ENCODE measurements around the gene MYH6.
"Not testable (repeated sequence)": the region's sequence is repeated elsewhere in the genome, so short reads cannot be mapped to it uniquely, and the experiment has no call there.

The MYH6 gene

GRCh38 chr14:23386999-23387398 lies 21.1 kb downstream of the MYH6 start:
- H4K8ac ChIP-seq (ENCODE audit: low read length): no peak overlapping the region
- H2BK5ac ChIP-seq (ENCODE audit: low read depth, low read length, poor library complexity, severe bottlenecking): no peak overlapping the region
- no peak overlapping the region for H3K27ac ChIP-seq (ENCODE audit: low read length, poor library complexity, severe bottlenecking)
- H3K9me3 ChIP-seq (ENCODE audit: control insufficient read depth, low read length): no peaks in the 10 kb centered on the region
- H3K4ac ChIP-seq (ENCODE audit: low read depth in 1 of 2, low read length in 2 of 2): no peak overlapping the region
- no peaks in the 10 kb centered on the region for H3K36me3 ChIP-seq (ENCODE audit: control insufficient read depth in 1 of 2, insufficient read depth in 2 of 2, low read depth in 1 of 2, low read length in 2 of 2)
- H2BK120ac ChIP-seq (ENCODE audit: low read depth, low read length): no peak overlapping the region
- no peak overlapping the region for H3K23ac ChIP-seq (ENCODE audit: low read length in 2 of 2)
- H2BK12ac ChIP-seq (ENCODE audit: low read length in 2 of 2): no peak overlapping the region
- H4K91ac ChIP-seq (ENCODE audit: low read length): no peak overlapping the region
- H3K4me3 ChIP-seq (ENCODE audit: insufficient read depth in 1 of 2, low read depth in 1 of 2, low read length in 2 of 2): no peak overlapping the region
- no peak overlapping the region for H3K9ac ChIP-seq (ENCODE audit: low read length)
- H2AFZ ChIP-seq (ENCODE audit: low read depth, low read length): no peak overlapping the region
- WGBS: 90% methylated on average over 1 of the region's 1 CpG
- H3K4me1 ChIP-seq (ENCODE audit: control insufficient read depth, insufficient read depth, low read depth, low read length): no peaks in the 10 kb centered on the region
- DNase-seq: no peak
- H3K14ac ChIP-seq (ENCODE audit: low read length in 2 of 2): no peak overlapping the region
- no peaks in the 10 kb centered on the region for H3K79me1 ChIP-seq (replicated peaks; ENCODE audit: low read length, poor library complexity, severe bottlenecking)
- no peak overlapping the region for H3K18ac ChIP-seq (ENCODE audit: low read depth in 1 of 2, low read length in 2 of 2)
- no peak overlapping the region for H2AK5ac ChIP-seq (ENCODE audit: low read length, severe bottlenecking)
- peaks cover 52 to 78% of the 10 kb centered on the region in 2 experiments for H3K27me3 ChIP-seq (ENCODE audit: control insufficient read depth in 1 of 2, insufficient read depth in 1 of 2, low read length in 2 of 2)
- H2BK15ac ChIP-seq (ENCODE audit: low read depth, poor library complexity, severe bottlenecking): no peak overlapping the region
- H3K4me2 ChIP-seq (ENCODE audit: low read length, poor library complexity, severe bottlenecking): no peak overlapping the region

- not testable (repeated sequence) for H3K36me3 ChIP-seq (ENCODE audit: control insufficient read depth in 1 of 2, insufficient read depth in 2 of 2, low read depth in 1 of 2, low read length in 2 of 2); H3K4me3 ChIP-seq (ENCODE audit: insufficient read depth in 1 of 2, low read depth in 1 of 2, low read length in 2 of 2)
- WGBS: 87% methylated on average over 16 of the region's 17 CpGs
Observed at GRCh38 chr14:23386266-23386657, 21.8 kb downstream of the MYH6 start.

GRCh38 chr14:23385642-23386265 lies 22.3 kb downstream of the MYH6 start:
- H3K18ac ChIP-seq (ENCODE audit: low read depth in 1 of 2, low read length in 2 of 2): no peak overlapping the region
- H3K9me3 ChIP-seq (ENCODE audit: control insufficient read depth, low read length): no peaks in the 10 kb centered on the region
- no peak overlapping the region for H3K4me2 ChIP-seq (ENCODE audit: low read length, poor library complexity, severe bottlenecking)
- 85% methylated on average over 18 of the region's 18 CpGs for WGBS
- no peak overlapping the region for H3K4ac ChIP-seq (ENCODE audit: low read depth in 1 of 2, low read length in 2 of 2)
- H3K27me3 ChIP-seq (ENCODE audit: control insufficient read depth in 1 of 2, insufficient read depth in 1 of 2, low read length in 2 of 2): peaks cover 56 to 78% of the 10 kb centered on the region in 2 experiments
- H3K14ac ChIP-seq (ENCODE audit: low read length in 2 of 2): no peak overlapping the region
- no peak for DNase-seq
- no peaks in the 10 kb centered on the region for H3K36me3 ChIP-seq (ENCODE audit: control insufficient read depth in 1 of 2, insufficient read depth in 2 of 2, low read depth in 1 of 2, low read length in 2 of 2)
- no peak overlapping the region for H2AFZ ChIP-seq (ENCODE audit: low read depth, low read length)
- H3K4me3 ChIP-seq (ENCODE audit: insufficient read depth in 1 of 2, low read depth in 1 of 2, low read length in 2 of 2): no peak overlapping the region
- H2BK15ac ChIP-seq (ENCODE audit: low read depth, poor library complexity, severe bottlenecking): no peak overlapping the region
- no peak overlapping the region for H2BK12ac ChIP-seq (ENCODE audit: low read length in 2 of 2)
- H4K8ac ChIP-seq (ENCODE audit: low read length): no peak overlapping the region
- H3K4me1 ChIP-seq (ENCODE audit: control insufficient read depth, insufficient read depth, low read depth, low read length): no peaks in the 10 kb centered on the region
- H3K23ac ChIP-seq (ENCODE audit: low read length in 2 of 2): no peak overlapping the region
- no peak overlapping the region for H3K9ac ChIP-seq (ENCODE audit: low read length)
- no peaks in the 10 kb centered on the region for H3K79me1 ChIP-seq (replicated peaks; ENCODE audit: low read length, poor library complexity, severe bottlenecking)
- no peak overlapping the region for H2BK120ac ChIP-seq (ENCODE audit: low read depth, low read length)
- no peak overlapping the region for H2AK5ac ChIP-seq (ENCODE audit: low read length, severe bottlenecking)
- no peak overlapping the region for H2BK5ac ChIP-seq (ENCODE audit: low read depth, low read length, poor library complexity, severe bottlenecking)
- no peak overlapping the region for H3K27ac ChIP-seq (ENCODE audit: low read length, poor library complexity, severe bottlenecking)
- no peak overlapping the region for H4K91ac ChIP-seq (ENCODE audit: low read length)

More at GRCh38 chr14:23386266-23386657, 21.8 kb downstream of the MYH6 start:
- not testable (repeated sequence) for H3K9ac ChIP-seq (ENCODE audit: low read length); H3K9me3 ChIP-seq (ENCODE audit: control insufficient read depth, low read length); H2AFZ ChIP-seq (ENCODE audit: low read depth, low read length); H3K14ac ChIP-seq (ENCODE audit: low read length in 2 of 2); H3K79me1 ChIP-seq (replicated peaks; ENCODE audit: low read length, poor library complexity, severe bottlenecking); H3K27ac ChIP-seq (ENCODE audit: low read length, poor library complexity, severe bottlenecking); H3K18ac ChIP-seq (ENCODE audit: low read depth in 1 of 2, low read length in 2 of 2); H4K8ac ChIP-seq (ENCODE audit: low read length); H2AK5ac ChIP-seq (ENCODE audit: low read length, severe bottlenecking); H2BK12ac ChIP-seq (ENCODE audit: low read length in 2 of 2); H2BK15ac ChIP-seq (ENCODE audit: low read depth, poor library complexity, severe bottlenecking); H2BK120ac ChIP-seq (ENCODE audit: low read depth, low read length); DNase-seq; H3K4me2 ChIP-seq (ENCODE audit: low read length, poor library complexity, severe bottlenecking); H3K4ac ChIP-seq (ENCODE audit: low read depth in 1 of 2, low read length in 2 of 2); H3K4me1 ChIP-seq (ENCODE audit: control insufficient read depth, insufficient read depth, low read depth, low read length); H2BK5ac ChIP-seq (ENCODE audit: low read depth, low read length, poor library complexity, severe bottlenecking); H4K91ac ChIP-seq (ENCODE audit: low read length); H3K23ac ChIP-seq (ENCODE audit: low read length in 2 of 2)
- H3K27me3 ChIP-seq (ENCODE audit: control insufficient read depth in 1 of 2, insufficient read depth in 1 of 2, low read length in 2 of 2): peaks cover 56 to 78% of the 10 kb centered on the region in 2 experiments

- Histone ChIP-seq H3K18ac (ENCODE audit: low read depth in 1 of 2, low read length in 2 of 2) (no peak overlapping the region), H3K4ac (ENCODE audit: low read depth in 1 of 2, low read length in 2 of 2) (no peak overlapping the region), H2BK120ac (ENCODE audit: low read depth, low read length) (no peak overlapping the region), H4K91ac (ENCODE audit: low read length) (no peak overlapping the region), H3K27me3 (ENCODE audit: control insufficient read depth in 1 of 2, insufficient read depth in 1 of 2, low read length in 2 of 2) (peaks cover 57 to 81% of the 10 kb centered on the region in 2 experiments), H3K36me3 (ENCODE audit: control insufficient read depth in 1 of 2, insufficient read depth in 2 of 2, low read depth in 1 of 2, low read length in 2 of 2) (no peaks in the 10 kb centered on the region), H3K23ac (ENCODE audit: low read length in 2 of 2) (no peak overlapping the region), H3K14ac (ENCODE audit: low read length in 2 of 2) (no peak overlapping the region), H2AK5ac (ENCODE audit: low read length, severe bottlenecking) (no peak overlapping the region), H2AFZ (ENCODE audit: low read depth, low read length) (no peak overlapping the region), H3K4me3 (ENCODE audit: insufficient read depth in 1 of 2, low read depth in 1 of 2, low read length in 2 of 2) (no peak overlapping the region), H2BK15ac (ENCODE audit: low read depth, poor library complexity, severe bottlenecking) (no peak overlapping the region), H3K9me3 (ENCODE audit: control insufficient read depth, low read length) (no peaks in the 10 kb centered on the region), H3K27ac (ENCODE audit: low read length, poor library complexity, severe bottlenecking) (no peak overlapping the region), H3K9ac (ENCODE audit: low read length) (no peak overlapping the region), H2BK5ac (ENCODE audit: low read depth, low read length, poor library complexity, severe bottlenecking) (no peak overlapping the region), H3K79me1 (replicated peaks; ENCODE audit: low read length, poor library complexity, severe bottlenecking) (no peaks in the 10 kb centered on the region), H4K8ac (ENCODE audit: low read length) (no peak overlapping the region), H3K4me1 (ENCODE audit: control insufficient read depth, insufficient read depth, low read depth, low read length) (no peaks in the 10 kb centered on the region), H2BK12ac (ENCODE audit: low read length in 2 of 2) (no peak overlapping the region), H3K4me2 (ENCODE audit: low read length, poor library complexity, severe bottlenecking) (no peak overlapping the region)
- 94% methylated on average over 2 of the region's 2 CpGs for WGBS
- DNase-seq: no peak
Observed at GRCh38 chr14:23385244-23385641, 22.8 kb downstream of the MYH6 start.
